ENCODE measurements around the gene CEP97. TPM values are rescaled to one million over a fixed set of nuclear protein-coding genes. Genes with fewer than 3 reads are reported as not detected.

The CEP97 gene, protein sequence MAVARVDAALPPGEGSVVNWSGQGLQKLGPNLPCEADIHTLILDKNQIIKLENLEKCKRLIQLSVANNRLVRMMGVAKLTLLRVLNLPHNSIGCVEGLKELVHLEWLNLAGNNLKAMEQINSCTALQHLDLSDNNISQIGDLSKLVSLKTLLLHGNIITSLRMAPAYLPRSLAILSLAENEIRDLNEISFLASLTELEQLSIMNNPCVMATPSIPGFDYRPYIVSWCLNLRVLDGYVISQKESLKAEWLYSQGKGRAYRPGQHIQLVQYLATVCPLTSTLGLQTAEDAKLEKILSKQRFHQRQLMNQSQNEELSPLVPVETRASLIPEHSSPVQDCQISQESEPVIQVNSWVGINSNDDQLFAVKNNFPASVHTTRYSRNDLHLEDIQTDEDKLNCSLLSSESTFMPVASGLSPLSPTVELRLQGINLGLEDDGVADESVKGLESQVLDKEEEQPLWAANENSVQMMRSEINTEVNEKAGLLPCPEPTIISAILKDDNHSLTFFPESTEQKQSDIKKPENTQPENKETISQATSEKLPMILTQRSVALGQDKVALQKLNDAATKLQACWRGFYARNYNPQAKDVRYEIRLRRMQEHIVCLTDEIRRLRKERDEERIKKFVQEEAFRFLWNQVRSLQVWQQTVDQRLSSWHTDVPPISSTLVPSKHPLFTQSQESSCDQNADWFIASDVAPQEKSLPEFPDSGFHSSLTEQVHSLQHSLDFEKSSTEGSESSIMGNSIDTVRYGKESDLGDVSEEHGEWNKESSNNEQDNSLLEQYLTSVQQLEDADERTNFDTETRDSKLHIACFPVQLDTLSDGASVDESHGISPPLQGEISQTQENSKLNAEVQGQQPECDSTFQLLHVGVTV
- 3.0 to 6.3 TPM (median 5.2 TPM) in 5 replicates for total RNA-seq (2022; extraction: Qiagen RNA extraction)

DNA sequence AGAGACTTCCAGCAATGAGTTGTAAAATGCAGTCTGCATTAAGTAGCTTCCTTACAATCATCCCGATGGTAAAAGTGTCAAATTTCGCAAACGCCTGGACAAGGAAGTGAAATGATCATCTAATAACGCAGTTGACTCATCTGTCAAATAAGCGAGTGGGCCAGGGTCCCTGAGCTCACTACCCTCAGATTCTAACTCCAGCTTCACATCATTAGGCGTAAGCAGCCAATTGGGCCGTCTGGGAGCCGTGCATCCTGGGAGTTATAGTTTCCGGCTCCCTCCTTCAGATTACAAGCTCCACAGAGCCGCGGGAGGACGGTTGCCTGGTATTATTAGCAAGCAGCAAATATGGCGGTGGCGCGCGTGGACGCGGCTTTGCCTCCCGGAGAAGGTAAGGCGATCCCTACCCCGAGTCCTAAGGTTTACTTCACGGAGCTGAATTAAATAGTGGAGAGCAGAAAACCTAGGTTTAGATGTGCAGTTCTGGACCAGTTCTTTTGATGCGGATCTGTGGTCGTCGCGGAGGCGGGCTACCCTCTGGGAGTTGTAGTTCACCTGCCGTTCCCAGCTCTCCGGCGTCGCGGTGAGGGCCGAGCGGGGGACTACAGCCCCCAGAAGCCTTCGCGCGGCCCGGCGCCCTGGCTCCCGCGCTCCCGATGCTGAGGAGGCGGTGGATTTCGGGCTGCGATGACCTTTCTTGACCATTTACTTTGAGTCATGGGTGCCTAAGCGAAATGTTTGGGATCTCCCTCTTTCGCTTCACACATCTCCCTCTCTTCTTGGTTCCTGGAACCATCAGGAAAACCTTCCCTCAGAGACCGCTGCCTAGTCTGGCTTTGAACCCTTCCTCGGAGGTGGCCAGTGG lies at the start of gene CEP97:
CEP97 (plus strand) TSS at position 286 of the 865 bp plus-strand sequence; CDS start at position 349, 63 bp downstream.

DNA sequence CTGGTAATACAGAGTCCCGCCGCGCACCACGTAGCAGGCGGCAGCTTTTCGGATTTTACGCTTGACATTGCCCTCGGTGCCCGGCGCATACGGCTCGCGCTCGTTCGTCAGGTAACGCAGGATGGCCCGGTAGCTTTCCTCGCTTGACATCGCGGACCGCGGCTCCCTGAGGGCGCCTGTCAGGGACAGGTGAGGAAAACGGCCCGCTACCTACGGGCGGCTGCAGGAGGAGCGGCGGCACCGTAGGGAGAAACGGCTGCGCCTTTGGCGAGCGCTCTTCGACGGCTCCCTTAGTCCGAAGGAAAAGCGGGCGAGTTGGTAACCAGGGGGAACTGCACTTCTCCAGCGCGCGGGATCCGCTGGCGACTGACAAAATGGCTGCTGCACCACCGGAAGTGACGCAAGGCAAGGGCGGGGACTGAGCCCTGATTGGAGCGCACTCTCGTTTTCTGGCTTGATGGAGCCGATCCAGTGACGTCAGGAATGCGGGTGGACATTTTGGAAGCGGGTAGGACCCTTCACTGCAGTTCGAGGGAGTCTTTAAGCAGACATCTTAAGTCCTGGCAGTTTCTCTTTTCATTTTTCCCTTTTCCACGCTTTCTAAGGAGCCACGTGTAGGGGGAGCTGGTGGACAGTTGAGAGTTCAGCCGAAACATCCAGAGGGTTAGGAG lies 47.5 kb upstream of the CEP97 start, which contains the start of gene ZBTB11:
ZBTB11 (minus strand) TSS at position 368 of the 671 bp plus-strand sequence; CDS start at position 150, 218 bp downstream.

DNA sequence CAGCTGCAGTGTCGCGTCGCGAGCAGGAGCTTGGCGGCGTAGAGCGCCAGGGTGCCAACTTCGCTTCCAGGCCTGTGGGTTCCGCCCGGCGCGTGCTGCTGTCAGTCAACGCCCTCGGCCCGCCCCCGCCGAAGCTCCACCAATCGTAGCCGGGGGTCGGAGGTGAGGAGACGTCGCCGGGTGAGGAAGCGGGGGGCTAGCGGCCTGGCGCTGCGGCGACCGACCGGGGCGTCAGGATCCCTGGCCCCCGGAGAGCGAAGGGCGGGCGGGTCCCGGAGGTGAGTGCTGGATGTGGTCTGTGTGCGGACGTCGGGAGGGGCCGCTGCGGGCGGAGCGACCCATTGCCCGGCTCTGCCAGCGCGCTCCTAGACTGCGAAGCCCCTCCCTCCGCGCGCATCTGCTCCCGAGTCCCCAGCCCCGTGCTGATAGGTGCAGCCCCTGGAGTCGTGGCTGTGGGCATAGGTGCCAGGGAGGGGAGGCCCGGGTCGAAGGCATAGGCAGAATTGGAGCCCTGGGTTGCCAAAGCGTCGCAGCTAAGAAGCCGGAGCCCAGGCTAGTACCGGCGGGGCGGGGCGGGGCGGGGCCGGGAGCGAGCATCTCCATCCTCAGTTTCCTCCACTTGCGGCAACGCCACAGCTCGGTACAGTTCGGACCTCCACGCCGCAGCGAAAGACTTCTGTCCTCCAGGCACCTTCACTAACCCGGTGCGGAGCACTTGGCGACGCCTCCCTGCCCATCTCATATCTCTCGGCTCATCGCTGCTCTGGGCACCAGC lies 54.8 kb downstream of the CEP97 start, which contains the start of gene NXPE3:
NXPE3 (plus strand) TSS at position 165 of the 775 bp plus-strand sequence. CDS start 6,386 bp downstream, outside the sequence.

Other genes with a start within 250 kb of the CEP97 start
- gene SENP7, start 211.4 kb upstream of the CEP97 start, total RNA-seq (2022; extraction: Qiagen RNA extraction): 1.2 to 2.6 TPM (median 2.2 TPM) in 5 replicates
- 33.1 to 35.8 TPM (median 33.5 TPM) in 5 replicates for gene TRMT10C, start 162.7 kb upstream of the CEP97 start, total RNA-seq (2022; extraction: Qiagen RNA extraction)
- 87.7 to 108 TPM (median 100 TPM) in 5 replicates for gene PCNP, start 150.4 kb upstream of the CEP97 start, total RNA-seq (2022; extraction: Qiagen RNA extraction)
- 9.0 to 12.5 TPM (median 9.4 TPM) in 5 replicates for gene ZBTB11, start 47.5 kb upstream of the CEP97 start, total RNA-seq (2022; extraction: Qiagen RNA extraction)
- gene RPL24, start 37.9 kb upstream of the CEP97 start, total RNA-seq (2022; extraction: Qiagen RNA extraction): 1,612 to 2,145 TPM (median 1,695 TPM) in 5 replicates
- 19.3 to 24.0 TPM (median 21.0 TPM) in 5 replicates for gene NXPE3, start 54.6 kb downstream of the CEP97 start, total RNA-seq (2022; extraction: Qiagen RNA extraction)
- 7.2 to 10.6 TPM (median 8.7 TPM) in 5 replicates for gene NFKBIZ, start 124.9 kb downstream of the CEP97 start, total RNA-seq (2022; extraction: Qiagen RNA extraction)